NCI-H1930 (cell line): Measurements from ENCODE around the gene SYF2.

Experiments
- DNase-seq, 2 experiments: peaks; one replicate each; lab custom pipeline; 2025; lab: John Stamatoyannopoulos, UW

Gene SYF2

GRCh38 chr1:25183126-25183980 lies 48.9 kb downstream of the SYF2 start:
- DNase-seq: no peak

- DNase-seq: no peak
These were observed 49.7 kb downstream of the SYF2 start for GRCh38 chr1:25182629-25183028.

GRCh38 chr1:25180996-25181395 lies 51.3 kb downstream of the SYF2 start:
- DNase-seq: no peak

- no peak for DNase-seq
These were observed 53.3 kb downstream of the SYF2 start for GRCh38 chr1:25178917-25179561.

- DNase-seq: no peak
These were observed 57.3 kb downstream of the SYF2 start for GRCh38 chr1:25174730-25175612.

GRCh38 chr1:25174363-25174729 lies 58.0 kb downstream of the SYF2 start:
- DNase-seq: no peak

- DNase-seq: no peak
These were observed 58.4 kb downstream of the SYF2 start for GRCh38 chr1:25173809-25174340.
